ENCODE results near the gene SF3A1. TPM values are rescaled to one million over a fixed set of nuclear protein-coding genes. Genes with fewer than 3 reads are reported as not detected.

SF3A1 gene, protein sequence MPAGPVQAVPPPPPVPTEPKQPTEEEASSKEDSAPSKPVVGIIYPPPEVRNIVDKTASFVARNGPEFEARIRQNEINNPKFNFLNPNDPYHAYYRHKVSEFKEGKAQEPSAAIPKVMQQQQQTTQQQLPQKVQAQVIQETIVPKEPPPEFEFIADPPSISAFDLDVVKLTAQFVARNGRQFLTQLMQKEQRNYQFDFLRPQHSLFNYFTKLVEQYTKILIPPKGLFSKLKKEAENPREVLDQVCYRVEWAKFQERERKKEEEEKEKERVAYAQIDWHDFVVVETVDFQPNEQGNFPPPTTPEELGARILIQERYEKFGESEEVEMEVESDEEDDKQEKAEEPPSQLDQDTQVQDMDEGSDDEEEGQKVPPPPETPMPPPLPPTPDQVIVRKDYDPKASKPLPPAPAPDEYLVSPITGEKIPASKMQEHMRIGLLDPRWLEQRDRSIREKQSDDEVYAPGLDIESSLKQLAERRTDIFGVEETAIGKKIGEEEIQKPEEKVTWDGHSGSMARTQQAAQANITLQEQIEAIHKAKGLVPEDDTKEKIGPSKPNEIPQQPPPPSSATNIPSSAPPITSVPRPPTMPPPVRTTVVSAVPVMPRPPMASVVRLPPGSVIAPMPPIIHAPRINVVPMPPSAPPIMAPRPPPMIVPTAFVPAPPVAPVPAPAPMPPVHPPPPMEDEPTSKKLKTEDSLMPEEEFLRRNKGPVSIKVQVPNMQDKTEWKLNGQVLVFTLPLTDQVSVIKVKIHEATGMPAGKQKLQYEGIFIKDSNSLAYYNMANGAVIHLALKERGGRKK
- total RNA-seq: 16.1 and 25.1 TPM in 2 replicates

DNA sequence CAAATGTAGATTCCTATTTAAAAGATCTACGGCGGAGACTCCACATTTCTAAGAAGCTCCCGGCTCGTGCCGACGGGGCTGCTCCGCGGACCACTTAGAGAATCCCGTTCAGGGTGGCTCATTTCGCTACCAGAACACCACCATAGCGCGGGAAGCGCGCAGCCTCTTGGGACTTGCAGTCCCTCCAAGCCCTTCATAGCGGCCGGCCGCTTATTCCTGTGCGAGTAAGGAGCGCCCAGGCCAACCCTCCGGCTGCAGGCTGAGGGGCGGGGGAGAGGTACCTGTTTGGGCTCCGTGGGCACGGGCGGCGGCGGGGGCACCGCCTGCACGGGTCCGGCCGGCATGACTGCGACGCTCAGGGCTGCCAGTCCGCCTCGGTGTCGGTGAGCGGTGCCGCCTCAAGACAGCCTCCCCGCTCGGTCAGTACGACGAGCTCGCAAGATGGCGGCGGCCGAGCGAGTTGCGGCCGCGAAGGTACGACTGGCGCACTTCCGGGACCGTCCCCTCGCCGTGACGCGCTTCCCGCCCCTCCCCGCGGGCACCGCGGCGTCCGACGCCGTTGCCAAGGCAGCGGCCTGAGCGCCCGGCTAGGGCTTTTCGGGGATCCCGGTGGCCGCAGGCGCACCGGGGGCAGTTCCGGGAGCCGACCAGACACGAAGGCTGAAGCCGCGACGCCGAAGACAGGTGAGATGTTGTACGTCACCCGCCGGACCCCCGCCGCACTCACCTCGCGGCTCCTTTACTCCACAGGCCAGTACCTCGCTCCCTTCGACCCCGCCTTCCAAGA, at the start of gene SF3A1, which contains the start of gene CCDC157:
TSS of gene SF3A1 (minus strand) at position 446 of the 787 bp plus-strand sequence. CDS start at position 344, 102 bp downstream.
TSS of gene CCDC157 (plus strand) at position 559 of the 787 bp plus-strand sequence. CDS start 8,994 bp downstream, outside the sequence.

DNA sequence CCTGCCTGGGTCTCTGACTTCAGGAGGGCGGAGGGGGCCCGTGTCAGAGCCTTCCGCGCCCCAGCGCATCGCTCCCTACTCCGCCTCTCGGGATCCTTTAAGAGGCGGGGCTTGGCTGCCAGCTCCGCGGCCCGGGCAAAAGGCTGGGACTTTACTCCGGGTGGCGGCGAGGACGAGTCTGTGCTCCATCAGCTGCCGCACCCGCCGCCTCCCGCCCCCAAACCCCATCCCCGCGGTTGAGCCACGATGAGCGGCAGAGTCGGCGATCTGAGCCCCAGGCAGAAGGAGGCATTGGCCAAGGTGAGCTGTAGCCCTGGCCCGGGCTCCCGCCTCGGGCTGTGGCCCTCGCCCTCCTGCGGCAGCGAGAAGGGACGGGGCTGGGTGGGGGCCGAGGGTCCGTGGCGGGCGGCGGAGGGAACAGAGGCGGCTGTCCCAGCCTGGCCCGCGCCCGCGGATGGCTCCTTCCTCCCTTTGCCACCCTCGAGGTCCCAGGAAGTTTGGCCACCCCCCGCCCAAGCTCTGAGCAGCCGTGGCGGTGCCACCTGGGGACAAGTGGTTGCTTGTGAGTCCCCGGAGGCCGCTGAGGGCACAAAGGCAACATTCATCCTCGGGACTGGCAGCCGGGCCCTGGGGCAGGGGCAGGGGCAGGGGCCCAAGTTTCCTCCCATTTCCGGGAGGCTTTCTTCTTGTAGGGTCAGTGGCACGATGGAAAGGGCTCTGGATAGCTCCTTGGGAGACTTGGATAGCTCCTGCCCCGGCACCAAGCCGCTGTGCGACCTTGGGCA, 40.4 kb upstream of the SF3A1 start, which contains the start of gene SEC14L2:
TSS of gene SEC14L2 (plus strand) at position 148 of the 785 bp plus-strand sequence. CDS start at position 247, 99 bp downstream.

DNA sequence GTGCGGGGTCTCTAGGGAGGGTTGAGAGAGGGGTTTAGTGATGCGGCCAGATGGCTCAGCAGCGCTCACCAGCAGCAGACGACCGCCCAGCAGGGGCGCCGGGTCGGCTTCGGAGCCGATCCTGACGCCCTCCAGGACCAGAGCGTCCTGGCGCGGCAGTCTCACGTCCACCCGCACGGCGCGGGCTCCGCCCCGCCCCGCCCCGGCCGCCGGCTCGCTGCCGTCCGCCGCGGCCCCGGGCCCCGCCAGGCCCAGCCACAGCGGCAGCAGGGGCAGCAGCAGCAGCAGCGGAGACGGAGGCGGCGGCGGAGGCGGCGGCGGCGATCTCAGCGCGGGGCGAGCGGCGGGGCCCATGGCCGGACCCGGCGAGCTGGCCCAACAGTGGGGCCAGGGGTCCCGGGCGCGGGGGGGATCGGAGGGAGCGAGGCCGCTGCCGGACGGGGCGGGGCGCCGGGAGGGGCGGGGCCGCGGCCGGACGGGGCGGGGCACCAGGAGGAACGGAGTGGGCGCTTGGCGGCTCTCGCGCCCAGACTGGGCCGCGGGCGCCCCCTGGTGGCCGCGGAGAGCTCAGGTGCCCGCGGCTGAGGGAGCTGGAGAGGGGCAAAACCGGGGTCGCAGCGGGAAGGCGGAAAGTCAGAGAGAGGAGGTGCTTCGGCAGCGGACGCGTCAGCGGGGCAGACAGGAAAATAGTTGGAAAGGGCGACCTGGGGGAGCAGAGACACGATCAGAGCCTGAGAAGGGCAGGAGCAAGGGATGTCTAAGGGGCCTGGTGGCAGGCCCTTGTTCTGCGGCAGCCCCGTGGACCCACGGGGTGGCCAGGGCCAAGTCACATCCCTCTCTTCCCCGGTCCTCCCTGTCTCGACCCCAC, 30.5 kb upstream of the SF3A1 start, which contains the start of gene RNF215:
TSS of gene RNF215 (minus strand) at position 452 of the 868 bp plus-strand sequence. CDS start at position 354, 98 bp downstream.

DNA sequence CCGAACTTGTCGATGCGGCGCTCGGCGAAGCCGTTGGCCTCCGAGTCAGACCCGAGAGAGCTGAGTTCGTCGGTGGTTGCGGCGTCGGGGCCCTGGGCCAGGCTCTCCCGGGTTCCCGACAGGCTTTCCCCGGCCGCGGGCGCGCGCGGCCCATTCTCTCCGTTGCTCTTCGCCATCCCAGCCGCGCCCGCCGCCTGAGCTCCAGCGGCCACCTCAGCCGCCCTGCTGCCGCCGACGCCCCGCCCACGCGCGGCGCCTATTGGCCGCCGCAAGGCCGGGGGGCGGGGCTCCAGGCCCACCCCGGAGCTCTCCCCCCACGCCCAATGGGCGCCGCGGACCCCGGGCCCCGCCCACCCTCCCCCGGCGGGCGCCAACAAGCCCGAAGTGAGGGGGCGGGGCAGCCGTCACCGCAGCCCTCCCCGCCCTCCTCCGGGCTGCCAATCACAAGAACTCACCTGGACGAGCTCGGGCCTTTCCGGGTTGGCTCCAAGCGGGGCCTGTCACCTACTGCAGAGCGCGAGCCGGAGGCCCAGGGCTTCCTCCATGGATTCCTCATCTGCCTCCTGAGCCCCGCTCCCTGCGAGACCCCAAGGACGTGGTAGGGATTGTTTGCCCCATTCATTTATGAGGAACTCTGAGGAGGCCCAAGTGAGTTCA, 29.9 kb downstream of the SF3A1 start, which contains the start of gene TBC1D10A:
TSS of gene TBC1D10A (minus strand) at position 236 of the 657 bp plus-strand sequence. CDS start at position 176, 60 bp downstream.

DNA sequence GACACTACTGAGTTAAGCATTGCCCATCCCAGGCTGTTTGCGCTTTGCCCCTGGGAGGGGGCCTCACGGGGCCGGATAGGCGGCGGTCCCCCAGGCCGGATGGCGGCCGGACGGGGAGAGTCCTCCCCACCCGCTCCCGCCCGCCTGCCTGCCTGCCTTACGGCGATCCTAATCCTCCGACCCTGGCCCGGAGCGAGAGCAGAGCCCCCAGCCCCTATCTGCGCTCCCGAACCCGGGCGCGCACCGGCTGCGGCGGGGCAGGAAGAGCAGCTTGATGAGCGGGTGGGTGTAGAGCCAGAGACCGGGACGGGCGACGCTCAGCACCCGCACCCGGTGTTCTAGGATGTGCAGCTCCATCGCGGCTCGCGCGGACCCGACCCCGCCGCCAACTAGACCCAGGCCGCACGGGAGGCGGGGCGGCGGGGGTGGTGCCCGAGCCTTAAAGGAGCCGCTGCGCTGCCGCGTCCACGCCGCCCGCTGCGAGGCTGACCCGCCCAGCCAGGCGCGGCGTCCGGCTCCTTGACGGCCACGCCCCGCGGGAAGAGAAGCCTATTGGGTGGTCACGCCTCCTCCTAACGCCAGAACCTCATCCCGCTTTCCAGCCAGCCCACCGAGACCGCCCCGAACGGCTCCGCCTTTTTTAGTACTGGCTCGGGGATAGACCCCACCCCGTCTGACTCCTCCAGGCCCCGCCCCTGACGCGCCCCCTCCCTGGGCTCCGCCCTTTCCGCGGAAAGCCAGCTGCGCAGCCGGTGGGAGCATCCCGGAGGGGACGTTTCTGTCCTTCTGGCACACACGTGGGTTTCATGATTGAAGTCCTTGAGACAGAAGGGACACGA, 67.3 kb downstream of the SF3A1 start, which contains the start of gene CASTOR1:
TSS of gene CASTOR1 (minus strand) at position 365 of the 839 bp plus-strand sequence. CDS start at position 357, 8 bp downstream.

Other genes with a start within 250 kb of the SF3A1 start
- 2.0 and 9.7 TPM in 2 replicates for gene LIF, start 110.1 kb downstream of the SF3A1 start, total RNA-seq
- not detected in 2 replicates for gene OSM, start 90.0 kb downstream of the SF3A1 start, total RNA-seq
- 19.1 and 20.8 TPM in 2 replicates for gene CASTOR1, start 67.4 kb downstream of the SF3A1 start, total RNA-seq
- 15.1 and 23.5 TPM in 2 replicates for gene TBC1D10A, start 30.0 kb downstream of the SF3A1 start, total RNA-seq
- gene CCDC157, start 113 bp upstream of the SF3A1 start, total RNA-seq: 2.0 and 2.9 TPM in 2 replicates
- gene RNF215, start 30.5 kb upstream of the SF3A1 start, total RNA-seq: 14.8 and 31.3 TPM in 2 replicates
- 24.6 and 38.6 TPM in 2 replicates for gene SEC14L2, start 40.1 kb upstream of the SF3A1 start, total RNA-seq
- gene MTFP1, start 68.9 kb upstream of the SF3A1 start, total RNA-seq: 15.0 and 20.3 TPM in 2 replicates
- not detected in 2 replicates for gene SEC14L3, start 115.1 kb upstream of the SF3A1 start, total RNA-seq
- gene SEC14L4, start 148.8 kb upstream of the SF3A1 start, total RNA-seq: 0.49 TPM in 1 of 2 replicates, not detected in the other
- not detected in 2 replicates for gene SEC14L6, start 189.8 kb upstream of the SF3A1 start, total RNA-seq
- not detected in 2 replicates for gene GAL3ST1, start 217.8 kb upstream of the SF3A1 start, total RNA-seq
- 84.7 and 90.6 TPM in 2 replicates for gene PES1, start 235.0 kb upstream of the SF3A1 start, total RNA-seq